IPS-NIHi7 (cell line): Measurements from ENCODE around the gene KIF18A.
"Not testable (repeated sequence)": the region's sequence is repeated elsewhere in the genome, so short reads cannot be mapped to it uniquely, and the experiment has no call there.

ENCODE experiments used
- DNase-seq: peaks from one replicate; pipeline ENCODE4 v3.0.0; 2012; ENCODE audit warnings: mixed read lengths; ENCODE audit errors: extremely low spot score

KIF18A gene

DNA sequence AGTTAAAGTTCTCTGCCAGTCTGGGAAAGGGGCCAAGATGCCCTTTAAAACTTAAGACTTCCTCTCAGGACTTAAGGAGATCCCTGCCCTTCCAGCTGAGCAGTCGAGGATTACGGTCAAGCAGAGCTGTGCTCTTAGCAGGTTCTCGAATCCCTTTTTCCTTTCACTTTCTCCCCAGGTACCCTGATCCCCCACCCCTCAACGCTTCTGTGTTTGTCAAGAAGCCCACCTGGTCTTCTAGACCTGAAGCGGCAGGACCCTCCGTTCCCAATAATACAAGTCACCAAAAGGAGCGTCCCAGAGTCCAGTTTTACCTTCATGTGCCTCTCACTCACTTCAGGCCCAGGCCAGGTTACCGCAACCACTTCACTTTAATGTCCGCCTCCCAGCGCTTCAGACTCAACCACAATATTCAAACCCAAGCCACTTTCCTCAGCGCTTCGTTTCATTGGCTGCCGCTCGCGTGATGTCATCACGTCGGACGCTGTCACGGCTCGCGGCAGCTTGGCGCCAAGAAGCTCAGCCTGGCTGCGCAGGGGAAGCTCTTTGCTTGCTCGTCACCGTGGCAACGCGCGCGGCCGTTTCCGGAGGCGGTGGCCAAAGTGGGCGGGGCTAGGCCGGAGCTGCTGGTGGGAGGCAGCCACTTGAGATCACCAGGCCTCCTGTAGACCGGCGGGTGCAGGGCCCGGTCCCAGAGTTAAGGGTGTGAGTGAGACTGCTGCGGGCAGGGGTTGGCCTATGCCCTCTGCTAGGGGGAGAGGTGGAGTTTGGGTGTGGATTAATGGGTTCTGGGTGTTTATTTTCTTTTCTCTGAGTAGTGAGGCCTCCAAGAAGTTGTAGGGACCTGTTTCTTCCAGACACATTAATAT, at the start of gene KIF18A, which contains the start of gene METTL15:
Gene KIF18A, minus strand, starts transcription at position 407 of the 869 bp plus-strand sequence. CDS start 10,209 bp downstream, outside the sequence.
Gene METTL15, plus strand, starts transcription at position 639 of the 869 bp plus-strand sequence. CDS start 4,947 bp downstream, outside the sequence.
- DNase-seq: peak; percentile 92

DNA sequence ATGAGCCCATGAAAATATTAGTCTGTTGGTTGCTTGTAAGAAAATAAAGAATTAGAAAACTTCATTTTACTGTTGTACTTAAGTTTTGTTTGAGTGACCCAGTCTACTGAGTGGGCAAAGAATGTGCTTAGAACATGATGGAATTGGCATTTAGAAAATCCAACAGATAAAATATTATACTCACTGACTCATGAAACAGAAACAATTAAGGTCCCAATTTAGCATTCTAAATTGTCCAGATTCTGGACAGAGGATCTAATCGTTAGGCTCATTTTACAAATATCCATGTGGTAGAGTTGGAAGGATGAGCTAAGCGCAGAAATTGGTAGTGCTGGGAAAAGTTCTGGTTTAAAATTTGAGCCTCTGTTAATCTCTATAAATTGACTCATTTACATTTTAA, 45.6 kb upstream of the KIF18A start:
- DNase-seq: no peak

DNA sequence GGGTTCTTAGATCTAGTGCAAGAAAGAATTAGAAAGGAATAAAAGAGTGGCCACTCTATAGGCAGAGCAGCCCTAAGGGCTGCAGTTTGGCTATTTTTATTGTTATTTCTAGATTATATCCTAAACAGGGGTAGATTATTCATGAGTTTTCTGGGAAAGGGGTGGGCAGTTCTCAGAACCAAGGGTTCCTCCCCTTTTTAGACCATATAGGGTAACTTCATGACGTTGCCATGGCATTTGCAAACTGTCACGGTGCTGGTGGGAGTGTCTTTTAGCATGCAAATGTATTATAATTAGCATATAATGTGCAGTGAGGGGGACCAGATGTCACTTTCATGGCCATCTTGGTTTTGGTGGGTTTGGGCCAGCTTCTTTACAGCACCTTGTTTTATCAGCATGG, 44.8 kb upstream of the KIF18A start:
- DNase-seq: no peak

DNA sequence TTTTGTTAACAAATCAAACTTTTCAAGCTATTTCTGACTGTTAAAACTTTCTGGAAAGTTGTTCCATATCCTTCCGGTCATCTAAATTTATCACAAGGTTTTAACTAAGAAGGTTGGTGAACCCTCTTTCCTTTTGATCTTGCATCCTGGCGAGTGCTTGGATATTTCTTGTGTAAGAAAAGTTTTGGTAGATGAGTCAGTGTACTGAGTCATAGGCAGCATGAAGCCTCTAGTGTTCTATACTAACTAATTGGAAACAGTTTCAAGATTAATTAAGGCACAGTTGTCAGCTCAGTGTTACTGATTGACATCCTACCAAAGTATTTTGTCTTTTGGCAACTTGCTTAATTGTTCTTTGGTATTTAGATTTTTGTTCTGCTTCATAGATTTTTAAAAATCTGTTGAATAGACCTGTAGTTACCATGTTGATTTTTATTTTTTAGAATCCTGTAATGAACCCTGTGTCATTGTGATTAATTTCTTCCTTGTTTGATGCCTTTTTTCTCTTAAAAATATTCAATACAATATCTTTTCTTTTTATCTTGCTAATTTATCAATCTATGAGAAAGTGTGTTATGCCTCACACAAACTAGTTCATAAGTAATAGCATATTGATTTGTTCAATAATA, 38.3 kb upstream of the KIF18A start:
- DNase-seq: no peak

DNA sequence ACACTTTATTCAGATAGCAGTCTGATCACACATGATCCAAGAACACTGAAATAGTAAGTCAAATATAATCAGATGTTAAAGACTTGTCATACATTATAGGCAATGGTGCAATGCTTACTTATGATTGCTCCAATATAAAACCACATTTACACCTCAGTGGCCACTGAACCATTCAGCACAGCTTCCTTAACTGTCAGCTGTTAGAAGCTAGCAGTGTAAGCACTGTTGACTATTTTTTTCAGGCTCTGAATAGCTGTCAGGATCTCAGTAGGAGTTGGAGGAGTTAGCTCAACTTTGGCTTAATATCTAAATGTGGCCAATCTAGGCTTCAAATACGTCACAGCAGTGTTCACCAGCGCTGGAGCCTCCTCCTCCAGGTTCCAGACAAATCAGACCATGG, 36.9 kb upstream of the KIF18A start:
- DNase-seq: no peak

DNA sequence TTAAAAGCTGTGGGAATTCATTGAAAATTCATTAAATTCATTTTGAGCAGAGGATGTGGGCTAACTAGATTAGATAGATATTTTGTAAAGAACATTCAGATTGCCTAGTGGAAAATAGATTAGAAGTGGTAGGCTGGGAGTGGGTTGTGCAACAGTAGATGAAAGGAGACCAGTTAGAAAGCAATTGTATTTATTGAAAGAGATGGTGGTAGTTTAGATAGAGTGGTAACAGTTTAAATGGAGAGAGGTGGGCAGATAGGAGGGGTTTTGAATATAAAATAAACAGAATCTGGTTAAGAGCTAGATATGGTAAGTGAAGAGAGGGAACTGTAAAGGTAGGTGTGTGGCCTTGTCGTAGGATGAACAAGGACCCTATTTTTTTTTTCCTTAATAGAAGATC, 34.8 kb upstream of the KIF18A start:
- no peak for DNase-seq

DNA sequence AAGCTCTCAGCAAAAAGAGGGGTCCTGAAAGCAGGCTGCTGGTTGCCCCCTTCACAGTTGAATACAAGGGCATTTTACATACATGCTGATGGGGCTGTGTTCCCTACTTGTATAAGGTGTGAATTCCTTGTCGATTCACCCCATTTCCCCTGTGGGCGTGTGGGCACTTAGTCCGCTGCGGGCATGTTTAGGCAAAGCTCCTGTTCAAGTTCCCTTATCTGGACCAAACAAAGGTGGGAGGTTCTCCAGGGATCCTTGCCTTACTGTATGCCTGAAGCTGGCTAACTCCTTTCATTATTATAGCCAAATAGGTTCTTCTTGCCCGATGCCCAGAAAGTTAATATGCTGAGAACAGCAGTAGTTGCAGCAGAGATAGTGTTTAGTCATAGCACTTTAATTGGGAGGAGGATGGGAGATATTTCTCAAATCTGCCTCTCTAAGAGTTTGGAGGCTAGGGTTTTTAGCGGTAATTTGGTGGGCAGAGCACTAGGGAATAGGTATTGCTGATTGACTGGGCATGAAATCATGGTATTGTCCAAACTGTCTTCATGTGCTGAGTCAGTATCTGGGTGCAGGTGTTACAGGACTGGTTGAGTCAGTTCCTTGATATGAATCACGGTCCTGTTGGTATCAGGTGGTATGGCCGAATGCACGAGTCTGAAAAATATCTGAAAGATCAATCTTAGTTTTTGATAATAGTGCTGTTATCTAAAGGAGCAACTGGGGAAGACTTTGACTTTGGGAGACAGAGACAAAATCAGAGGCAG, 32.9 kb upstream of the KIF18A start:
- DNase-seq: no peak

DNA sequence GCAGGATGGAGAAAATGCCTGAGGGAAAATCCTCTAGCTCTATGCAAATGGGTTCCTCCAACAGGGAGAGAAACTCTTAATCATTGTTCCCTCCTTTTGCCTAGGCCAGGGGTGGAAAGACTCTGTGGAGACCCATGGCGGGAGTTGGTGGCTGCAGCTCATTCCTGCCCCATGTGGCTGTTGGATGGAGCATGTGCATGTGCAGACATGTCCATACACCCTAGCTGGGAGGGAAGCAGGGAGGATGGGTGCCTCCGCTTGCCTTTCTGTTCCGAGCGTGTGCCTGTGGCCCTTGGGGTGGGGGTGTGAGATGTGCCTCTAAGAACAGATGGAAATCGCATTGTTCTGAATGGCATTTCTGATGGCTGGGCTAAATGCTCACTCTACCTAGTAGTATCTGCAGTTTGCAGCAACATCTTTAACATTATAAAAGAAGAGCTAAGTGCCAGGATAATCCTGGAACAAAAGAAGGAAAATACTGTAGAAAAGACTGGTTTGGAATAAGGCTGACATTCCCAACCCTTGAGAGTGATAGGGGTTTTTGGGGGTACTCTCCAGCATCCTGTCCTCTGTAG, 32.0 kb upstream of the KIF18A start:
- no peak for DNase-seq

DNA sequence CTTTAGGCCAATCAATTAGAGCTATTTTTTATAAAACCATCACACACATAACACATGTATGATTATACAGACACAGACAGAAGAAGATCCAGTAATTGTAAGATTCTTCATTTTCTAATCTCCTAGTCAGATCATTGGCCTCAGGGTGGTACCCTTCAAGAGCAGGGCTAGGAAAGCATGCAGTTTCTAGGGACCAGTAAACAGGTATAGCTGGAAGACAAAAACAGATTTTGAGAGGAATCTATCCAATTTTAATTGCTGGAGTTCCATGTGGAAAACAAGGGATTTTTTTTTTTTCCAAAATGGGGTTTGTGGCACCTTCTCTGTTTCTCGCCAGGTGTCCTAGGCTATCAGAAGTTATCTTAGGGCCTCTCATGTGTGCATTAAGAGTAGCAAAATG, 29.9 kb upstream of the KIF18A start:
- DNase-seq: no peak

DNA sequence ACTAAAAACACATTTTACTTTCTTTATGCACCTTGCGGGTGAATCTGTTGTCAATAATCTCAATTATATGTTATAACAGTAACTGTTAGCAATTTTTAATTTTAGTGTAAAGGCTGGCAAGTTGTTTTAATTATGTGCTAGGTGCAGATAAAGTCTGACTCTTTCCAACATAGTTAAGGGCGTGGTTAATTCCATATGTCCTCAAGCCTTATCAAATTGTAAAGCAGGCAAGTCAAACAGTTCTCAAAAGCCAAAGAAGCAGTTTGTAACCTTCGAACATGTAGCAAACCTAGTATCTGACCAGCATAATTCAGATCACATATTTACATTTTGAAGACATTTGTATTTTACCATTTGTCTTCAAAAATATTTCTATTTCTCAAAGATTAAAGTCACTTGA, 29.4 kb upstream of the KIF18A start:
- DNase-seq: no peak

DNA sequence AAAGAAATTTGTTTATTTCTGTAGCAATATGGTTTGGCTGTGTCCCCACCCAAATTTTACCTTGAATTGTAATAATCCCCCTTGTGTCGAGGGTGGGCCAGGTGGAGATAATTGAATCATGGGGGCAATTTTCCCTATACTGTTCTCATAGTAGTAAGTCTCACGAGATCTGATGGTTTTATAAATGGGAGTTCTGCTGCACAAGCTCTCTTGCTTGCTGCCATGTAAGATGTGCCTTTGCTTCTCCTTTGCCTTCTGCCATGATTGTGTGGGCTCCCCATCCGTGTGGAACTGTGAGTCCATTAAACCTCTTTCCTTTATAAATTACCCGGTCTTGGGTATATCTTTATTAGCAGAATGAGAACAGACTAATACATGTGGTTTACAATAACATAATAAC, 28.2 kb upstream of the KIF18A start:
- not testable (repeated sequence) for DNase-seq

DNA sequence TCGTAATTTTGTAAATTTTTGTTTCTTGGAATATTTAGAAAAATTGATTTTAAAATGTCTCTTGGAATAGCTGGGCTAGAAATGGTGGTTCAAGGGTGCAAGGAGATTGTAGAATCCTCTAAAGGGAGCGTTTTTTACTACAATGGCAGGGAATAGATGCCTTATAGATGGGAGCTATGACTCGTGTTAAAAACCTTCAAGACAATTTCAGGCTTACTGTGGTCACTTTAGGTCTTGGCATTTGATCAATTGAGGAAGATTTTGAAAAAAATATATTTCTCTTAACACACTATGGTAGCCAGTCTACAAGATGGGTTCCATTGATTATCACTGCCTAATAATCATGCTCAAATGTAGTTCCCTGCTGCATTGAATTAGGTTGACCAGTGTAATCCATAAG, 25.2 kb upstream of the KIF18A start:
- DNase-seq: no peak

DNA sequence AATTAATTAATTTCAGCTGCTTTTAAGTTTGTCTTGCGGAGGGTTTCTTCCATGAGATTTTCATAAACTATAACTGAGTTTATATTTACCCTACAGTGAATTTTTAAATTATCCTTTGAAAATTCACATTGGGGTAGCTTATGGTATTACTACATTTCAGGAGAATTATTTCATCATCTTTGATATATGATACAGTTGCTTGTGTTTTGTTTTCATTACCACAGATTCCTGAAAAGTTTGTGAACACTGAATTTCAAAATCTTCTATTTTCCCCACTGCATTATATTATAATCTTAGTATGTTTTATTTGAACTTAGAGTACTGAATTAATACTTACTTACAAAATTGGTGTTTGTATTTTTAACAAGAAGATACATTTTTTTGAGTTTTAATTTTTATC, 24.6 kb upstream of the KIF18A start:
- no peak for DNase-seq

DNA sequence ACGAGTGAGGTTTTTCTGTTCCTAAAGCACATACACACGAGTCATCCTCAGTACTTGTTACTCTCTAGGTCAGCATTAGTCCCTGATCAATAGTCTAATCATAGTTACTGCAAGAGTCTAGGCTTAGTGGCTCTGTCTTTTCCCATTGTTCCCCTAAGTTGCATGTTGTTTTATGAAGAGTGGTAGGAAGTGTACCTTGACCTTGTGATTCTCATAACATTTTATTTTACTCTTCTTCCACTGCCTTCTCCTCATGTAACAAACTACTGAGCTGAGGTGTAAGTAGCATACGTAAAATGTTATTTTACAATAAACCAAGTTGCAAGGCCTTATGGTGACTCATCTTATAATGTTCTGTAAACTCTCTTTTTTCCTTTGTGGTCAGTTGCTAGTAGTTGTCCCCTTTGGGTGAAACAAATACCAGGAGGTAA, 15.2 kb upstream of the KIF18A start:
- DNase-seq: no peak

DNA sequence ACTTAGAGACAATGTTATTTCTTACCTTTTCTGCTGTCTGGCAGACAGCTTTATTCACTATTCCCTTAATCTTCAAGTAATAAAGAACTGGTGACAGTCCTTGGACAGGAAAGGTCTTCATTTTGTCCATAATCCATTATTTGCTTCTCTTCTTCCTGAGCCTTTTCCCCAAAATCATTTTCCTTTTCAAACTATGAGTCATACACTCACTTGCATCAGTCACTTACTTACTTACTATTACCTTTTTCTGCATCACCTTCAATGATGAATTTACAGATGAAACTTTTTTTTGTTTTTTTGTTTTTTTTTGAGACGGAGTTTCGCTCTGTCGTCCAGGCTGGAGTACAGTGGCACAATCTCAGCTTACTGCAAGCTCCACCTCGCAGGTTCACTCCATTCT, 9.8 kb upstream of the KIF18A start:
- no peak for DNase-seq

DNA sequence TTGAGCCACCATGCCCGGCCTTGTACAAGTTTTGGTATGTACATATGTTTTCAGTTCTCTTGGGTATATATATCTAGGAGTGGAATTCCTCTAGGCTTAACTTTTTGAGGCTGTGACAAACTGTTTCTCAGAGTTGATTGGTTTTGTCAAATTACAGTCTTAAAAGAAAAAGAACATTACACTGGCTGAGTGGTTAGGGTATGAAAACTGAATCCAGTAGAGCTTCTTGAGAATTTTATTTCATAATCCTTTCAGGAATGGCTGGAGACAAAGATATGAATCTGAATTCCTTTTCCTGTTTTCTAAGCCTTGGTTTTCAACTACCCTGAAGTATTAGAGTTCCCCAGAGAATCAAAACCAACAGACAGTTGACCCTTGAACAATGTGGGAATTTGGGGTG, 6.8 kb upstream of the KIF18A start:
- DNase-seq: no peak

DNA sequence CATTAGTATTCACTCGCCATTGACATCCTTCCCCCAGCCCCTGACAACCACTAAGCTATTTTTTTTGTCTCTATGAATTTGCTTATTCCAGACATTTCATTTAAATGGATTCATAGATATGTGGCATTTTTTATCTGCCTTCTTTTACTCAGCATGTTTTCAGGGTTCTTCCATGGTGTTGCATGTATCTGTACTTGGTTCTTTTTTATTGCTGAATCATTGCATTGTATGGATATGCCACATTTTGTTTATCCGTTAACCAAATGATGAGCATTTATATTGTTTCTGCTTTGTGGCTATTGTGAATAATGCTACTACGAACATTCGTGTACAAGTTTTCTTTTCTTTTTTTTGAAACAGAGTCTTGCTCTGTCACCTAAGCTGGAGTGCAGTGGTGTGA, 6.2 kb upstream of the KIF18A start:
- DNase-seq: no peak

DNA sequence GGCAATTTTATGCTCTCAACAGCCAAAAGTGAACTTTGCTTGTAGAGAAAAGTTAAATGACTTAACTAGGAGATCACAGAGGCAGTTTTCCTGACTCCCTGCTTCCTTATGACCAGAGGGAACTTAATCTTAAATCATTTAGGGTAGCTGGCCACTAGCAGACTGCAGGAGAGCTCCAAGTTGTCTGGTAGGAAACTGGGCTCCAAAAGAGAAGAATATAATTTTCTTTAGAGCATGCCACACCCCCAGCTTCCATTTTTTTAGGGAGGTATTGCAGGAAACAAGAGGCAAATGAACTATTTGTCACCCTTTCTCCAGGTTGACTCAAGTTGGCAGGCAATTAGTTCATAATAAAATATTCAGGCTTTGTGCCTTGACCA, 2.9 kb upstream of the KIF18A start:
- no peak for DNase-seq

DNA sequence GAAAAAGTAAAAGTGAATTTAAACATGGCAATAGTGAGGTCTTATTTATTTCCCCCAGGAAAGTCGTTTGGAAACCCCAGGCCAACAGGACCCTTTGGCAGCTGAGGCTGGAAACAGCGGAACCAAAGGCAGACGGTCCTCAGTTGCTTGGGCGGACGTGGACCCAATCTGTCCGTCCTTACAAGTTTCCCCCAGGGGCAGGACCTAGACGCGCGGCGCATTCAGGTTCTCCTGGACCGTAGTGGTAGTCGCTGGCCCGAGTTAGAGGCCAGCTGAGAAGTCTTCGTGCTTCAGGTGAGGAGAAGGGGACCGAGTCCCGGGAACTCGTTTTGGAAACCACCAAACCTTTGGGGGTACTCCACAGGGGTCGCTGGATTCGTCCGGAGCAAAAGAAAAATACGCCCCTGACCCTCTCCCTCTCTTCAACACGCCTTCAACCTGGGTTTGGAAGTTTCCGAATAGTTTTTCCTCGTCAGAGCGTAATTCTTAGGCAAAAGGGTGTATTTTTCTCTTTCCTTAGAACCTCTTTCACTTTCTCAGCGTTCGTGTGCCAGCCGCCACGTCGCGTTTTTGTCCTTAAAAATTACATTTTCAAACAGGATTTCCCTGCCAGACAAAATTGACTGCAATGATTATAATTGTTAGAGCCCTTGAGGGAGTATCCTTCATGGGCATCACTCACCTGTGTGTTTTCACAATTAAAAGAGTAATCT, 2.3 kb upstream of the KIF18A start:
- DNase-seq: peak; percentile 72

DNA sequence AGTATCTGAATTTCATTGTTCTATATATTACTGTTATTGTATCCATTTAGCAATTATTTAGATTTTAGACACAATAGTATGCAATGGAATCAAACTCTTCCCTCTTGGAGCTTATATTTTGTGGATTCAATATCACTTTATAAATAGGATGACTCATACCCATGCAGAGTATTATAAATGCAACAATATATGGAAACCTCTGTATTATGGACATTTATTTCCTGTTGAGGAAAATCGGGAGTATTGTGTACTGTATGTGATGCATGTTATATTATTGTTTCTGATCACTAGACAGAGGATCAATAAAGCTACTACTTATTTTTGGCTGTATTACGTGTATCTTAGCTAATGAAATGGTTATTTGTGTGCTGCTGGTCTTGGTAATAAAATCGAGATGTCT, 1.0 kb upstream of the KIF18A start:
- no peak for DNase-seq

DNA sequence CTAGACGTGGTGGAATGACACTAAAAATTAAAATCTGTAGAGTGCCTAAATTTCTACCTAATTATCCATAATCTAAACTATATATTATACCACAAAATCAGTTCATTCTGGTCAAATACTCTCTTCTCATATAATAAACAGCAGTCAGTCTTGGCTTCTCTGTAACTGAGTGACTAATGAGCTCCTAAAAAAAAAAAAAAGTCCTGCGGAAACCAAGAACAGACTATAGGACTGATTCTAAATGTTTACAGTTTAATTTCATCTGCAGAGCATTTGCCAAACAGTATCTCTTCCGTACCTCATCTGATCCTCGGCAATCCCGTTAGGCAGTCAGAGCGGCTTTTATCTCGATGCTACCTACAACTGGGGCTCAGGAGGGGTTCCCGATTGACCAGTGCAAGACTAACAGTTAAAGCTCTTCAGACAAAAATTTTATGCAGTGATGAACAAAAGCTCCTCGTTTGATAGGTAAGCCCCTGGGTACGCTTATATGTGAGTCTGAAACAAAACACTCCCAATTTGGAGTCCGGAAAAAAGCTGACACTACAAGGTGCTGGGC, 686 bp downstream of the KIF18A start:
- DNase-seq: peak; percentile 8
